Measurements from ENCODE around the gene ANXA8L1. TPM values are rescaled to one million over a fixed set of nuclear protein-coding genes. Genes with fewer than 3 reads are reported as not detected.
"Not testable (repeated sequence)": the region's sequence is repeated elsewhere in the genome, so short reads cannot be mapped to it uniquely, and the experiment has no call there.

Gene ANXA8L1, protein sequence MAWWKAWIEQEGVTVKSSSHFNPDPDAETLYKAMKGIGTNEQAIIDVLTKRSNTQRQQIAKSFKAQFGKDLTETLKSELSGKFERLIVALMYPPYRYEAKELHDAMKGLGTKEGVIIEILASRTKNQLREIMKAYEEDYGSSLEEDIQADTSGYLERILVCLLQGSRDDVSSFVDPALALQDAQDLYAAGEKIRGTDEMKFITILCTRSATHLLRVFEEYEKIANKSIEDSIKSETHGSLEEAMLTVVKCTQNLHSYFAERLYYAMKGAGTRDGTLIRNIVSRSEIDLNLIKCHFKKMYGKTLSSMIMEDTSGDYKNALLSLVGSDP
- polyA plus RNA-seq (2011; rRNA removed) (0.53 and 0.54 TPM in 2 replicates), polyA minus RNA-seq (2011; rRNA and poly(A)+ RNA removed) (0.26 and 0.95 TPM in 2 replicates)

DNA sequence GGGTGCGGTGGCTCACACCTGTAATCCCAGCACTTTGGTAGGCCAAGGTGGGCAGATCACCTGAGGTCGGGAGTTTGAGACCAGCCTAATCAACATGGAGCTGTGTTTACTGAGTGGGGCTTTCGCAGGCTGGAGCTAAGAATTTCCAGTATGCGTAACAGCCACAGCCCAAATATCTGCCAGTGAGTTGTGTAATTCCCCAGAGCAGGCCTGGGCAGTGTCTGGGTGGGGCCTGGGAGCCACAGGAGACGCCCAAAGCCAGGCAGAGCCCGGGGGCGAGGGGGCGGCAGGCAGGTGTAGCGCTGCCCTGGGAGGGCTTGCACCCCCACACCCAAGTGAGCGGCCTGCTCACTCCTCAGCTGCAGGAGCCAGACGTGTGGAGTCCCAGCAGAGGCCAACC is at the start of gene ANXA8L1:
ANXA8L1 (plus strand) TSS at position 371 of the 400 bp plus-strand sequence. CDS start 76 bp downstream, outside the sequence.
- H3K4me3 ChIP-seq (ENCODE audit: low read depth, low read length); DNase-seq (ENCODE audit: low read depth); H3K27me3 ChIP-seq (ENCODE audit: control insufficient read depth, insufficient read depth, low read length); CTCF ChIA-PET; POLR2A ChIA-PET; H3K36me3 ChIP-seq (ENCODE audit: control insufficient read depth, insufficient read depth, low read length): not testable (repeated sequence)

DNA sequence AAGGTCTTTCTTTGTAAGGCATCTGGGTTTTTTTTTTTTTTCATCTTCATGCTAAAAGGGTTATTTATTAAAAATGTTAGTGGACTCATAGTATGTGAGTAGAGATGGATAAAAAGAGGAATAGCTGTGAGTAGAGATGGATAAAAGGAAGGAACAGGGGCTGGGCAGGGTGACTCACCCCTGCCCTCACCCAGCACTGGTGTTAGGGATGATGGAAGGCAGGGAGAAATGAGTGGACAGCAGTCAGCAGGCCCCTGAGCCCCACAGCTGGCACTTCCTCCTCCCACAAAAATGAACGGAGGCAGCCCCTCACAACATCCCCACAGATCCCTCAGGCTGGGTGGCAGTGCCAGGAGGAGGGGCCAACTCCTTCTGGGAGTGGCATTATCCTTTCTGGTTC is 49.5 kb upstream of the ANXA8L1 start:
- no peaks in the 10 kb centered on the region for H3K36me3 ChIP-seq (ENCODE audit: control insufficient read depth, insufficient read depth, low read length)
- DNase-seq (ENCODE audit: low read depth) = no peak
- H3K27me3 ChIP-seq (ENCODE audit: control insufficient read depth, insufficient read depth, low read length) = peaks cover 3% of the 10 kb centered on the region
- ChIA-PET POLR2A (no interaction called here), CTCF (interaction anchor here (1.0 kb wide), 1 partner anchor 27 kb away, joined by 4 read pairs; no protein-coding TSS in a partner anchor)
- TF ChIP-seq, protein P1, sequence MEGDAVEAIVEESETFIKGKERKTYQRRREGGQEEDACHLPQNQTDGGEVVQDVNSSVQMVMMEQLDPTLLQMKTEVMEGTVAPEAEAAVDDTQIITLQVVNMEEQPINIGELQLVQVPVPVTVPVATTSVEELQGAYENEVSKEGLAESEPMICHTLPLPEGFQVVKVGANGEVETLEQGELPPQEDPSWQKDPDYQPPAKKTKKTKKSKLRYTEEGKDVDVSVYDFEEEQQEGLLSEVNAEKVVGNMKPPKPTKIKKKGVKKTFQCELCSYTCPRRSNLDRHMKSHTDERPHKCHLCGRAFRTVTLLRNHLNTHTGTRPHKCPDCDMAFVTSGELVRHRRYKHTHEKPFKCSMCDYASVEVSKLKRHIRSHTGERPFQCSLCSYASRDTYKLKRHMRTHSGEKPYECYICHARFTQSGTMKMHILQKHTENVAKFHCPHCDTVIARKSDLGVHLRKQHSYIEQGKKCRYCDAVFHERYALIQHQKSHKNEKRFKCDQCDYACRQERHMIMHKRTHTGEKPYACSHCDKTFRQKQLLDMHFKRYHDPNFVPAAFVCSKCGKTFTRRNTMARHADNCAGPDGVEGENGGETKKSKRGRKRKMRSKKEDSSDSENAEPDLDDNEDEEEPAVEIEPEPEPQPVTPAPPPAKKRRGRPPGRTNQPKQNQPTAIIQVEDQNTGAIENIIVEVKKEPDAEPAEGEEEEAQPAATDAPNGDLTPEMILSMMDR (IDR thresholded peaks at IDR 0.05; ENCODE audit: insufficient read depth, low read depth, low read length) = no peak
- H3K4me3 ChIP-seq (ENCODE audit: low read depth, low read length) = no peak overlapping the region

GRCh38 chr10:46326971-46327370 is 48.6 kb upstream of the ANXA8L1 start:
- Histone ChIP-seq H3K27me3 (ENCODE audit: control insufficient read depth, insufficient read depth, low read length) (peaks cover 3% of the 10 kb centered on the region), H3K36me3 (ENCODE audit: control insufficient read depth, insufficient read depth, low read length) (no peaks in the 10 kb centered on the region), H3K4me3 (ENCODE audit: low read depth, low read length) (no peak overlapping the region)
- POLR2A ChIA-PET = no interaction called here
- CTCF ChIA-PET = interaction anchor here (1.4 kb wide), 1 partner anchor 9 kb away, joined by 3 read pairs; no protein-coding TSS in a partner anchor
- DNase-seq (ENCODE audit: low read depth) = no peak
- TF ChIP-seq, protein P1 (IDR thresholded peaks at IDR 0.05; ENCODE audit: insufficient read depth, low read depth, low read length) = no peak

DNA sequence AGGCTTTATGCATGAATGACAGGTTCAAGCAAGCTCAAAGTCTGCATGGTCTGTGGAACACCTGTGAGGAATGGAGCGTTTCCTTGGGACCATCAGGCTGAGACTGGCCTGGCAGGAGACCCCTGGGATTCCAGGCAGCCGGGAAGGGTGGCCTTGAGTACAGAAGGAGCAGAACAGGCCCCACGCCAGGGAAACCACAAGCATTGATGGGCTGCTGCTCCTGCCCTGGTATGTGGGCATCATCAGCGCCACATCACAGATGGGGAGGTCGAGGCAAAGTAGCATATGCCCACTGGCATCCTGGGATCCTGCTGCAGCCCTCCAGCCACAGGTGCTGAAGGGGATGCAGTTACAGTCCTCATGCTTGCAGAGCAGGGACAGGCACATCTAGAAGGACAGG is 47.9 kb upstream of the ANXA8L1 start:
- CTCF ChIA-PET = interaction anchor here (1.4 kb wide), 1 partner anchor 9 kb away, joined by 3 read pairs; no protein-coding TSS in a partner anchor
- TF ChIP-seq, protein P1 (IDR thresholded peaks at IDR 0.05; ENCODE audit: insufficient read depth, low read depth, low read length) = no peak

DNA sequence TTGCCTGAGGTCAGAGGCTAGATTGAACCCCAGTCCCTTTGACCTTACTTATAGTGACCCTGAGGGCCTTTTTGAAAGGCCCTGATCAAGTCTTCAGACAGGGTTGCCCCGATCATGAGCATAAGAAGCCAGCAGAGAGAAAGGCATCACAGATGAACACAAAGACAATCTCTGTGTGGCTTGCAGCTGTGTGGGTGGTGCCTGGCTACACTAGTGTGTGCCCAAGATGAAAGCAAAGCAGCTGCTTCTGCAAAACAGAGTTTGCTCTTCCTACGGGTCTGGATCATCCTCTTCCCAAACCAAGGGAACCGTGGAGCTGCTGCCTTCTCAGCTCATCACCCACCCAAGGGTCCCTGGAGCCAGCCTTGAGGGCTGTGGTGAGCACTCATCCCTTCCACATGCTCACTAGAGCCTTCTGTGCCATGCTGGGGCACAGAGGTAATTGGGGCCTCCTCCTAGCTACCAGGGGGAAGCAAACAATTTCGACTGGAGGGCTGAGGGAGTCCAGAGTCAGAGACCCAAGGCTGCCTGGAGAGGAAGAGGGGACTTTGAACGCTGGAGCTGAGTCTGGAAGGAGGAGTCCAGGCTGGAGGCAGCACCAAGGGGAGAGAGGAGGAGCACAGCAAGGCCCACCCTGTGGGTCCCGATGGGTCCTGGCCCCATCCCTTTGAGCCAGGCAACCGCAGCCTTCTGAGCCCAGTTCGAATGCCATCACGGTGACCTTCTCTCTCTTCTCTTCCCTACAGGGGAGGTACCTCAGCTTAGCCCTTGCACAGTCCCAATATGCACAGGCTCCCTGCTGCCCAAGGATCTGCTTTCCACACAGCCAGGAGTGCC is 46.5 kb upstream of the ANXA8L1 start:
- ChIA-PET POLR2A (no interaction called here), CTCF (interaction anchor here (1.1 kb wide), 1 partner anchor 11 kb away, joined by 5 read pairs; no protein-coding TSS in a partner anchor)
- TF ChIP-seq, protein P1 (IDR thresholded peaks at IDR 0.05; ENCODE audit: insufficient read depth, low read depth, low read length) = no peak
- no peak for DNase-seq (ENCODE audit: low read depth)
- Histone ChIP-seq H3K4me3 (ENCODE audit: low read depth, low read length) (no peak overlapping the region), H3K27me3 (ENCODE audit: control insufficient read depth, insufficient read depth, low read length) (peaks cover 3% of the 10 kb centered on the region), H3K36me3 (ENCODE audit: control insufficient read depth, insufficient read depth, low read length) (no peaks in the 10 kb centered on the region)

More for the DNA sequence above, 47.9 kb upstream of the ANXA8L1 start:
- Histone ChIP-seq H3K4me3 (ENCODE audit: low read depth, low read length) (no peak overlapping the region), H3K36me3 (ENCODE audit: control insufficient read depth, insufficient read depth, low read length) (no peaks in the 10 kb centered on the region), H3K27me3 (ENCODE audit: control insufficient read depth, insufficient read depth, low read length) (peaks cover 3% of the 10 kb centered on the region)
- POLR2A ChIA-PET = no interaction called here
- DNase-seq (ENCODE audit: low read depth) = no peak
